KMS-11 (cell line): ENCODE measurements around the gene NTM.

Experiments used
- H2AFZ ChIP-seq: fragments of 200-600 bp; sonication (generic); 2 replicates; pipeline ENCODE4 v1.6.1; 2016; ENCODE audit warnings: antibody characterized with exemption, mixed run types, low read depth
- H3K27ac ChIP-seq: fragments of 200-600 bp; sonication (generic); 2 replicates; pipeline ENCODE4 v1.6.1; 2016; ENCODE audit warnings: mild to moderate bottlenecking, mixed run types
- H3K27me3 ChIP-seq: fragments of 200-600 bp; sonication (generic); 2 replicates; pipeline ENCODE4 v1.6.1; 2017; ENCODE audit warnings: mild to moderate bottlenecking, low read depth, mixed run types, moderate library complexity; ENCODE audit not compliant: insufficient read depth
- H3K36me3 ChIP-seq: fragments of 200-600 bp; sonication (generic); 2 replicates; pipeline ENCODE4 v1.6.1; 2017; ENCODE audit warnings: mild to moderate bottlenecking, mixed run types; ENCODE audit not compliant: insufficient read depth
- H3K4me1 ChIP-seq: fragments of 200-600 bp; sonication (generic); 2 replicates; pipeline ENCODE4 v1.6.1; 2016; ENCODE audit warnings: mild to moderate bottlenecking, low read depth, mixed run types; ENCODE audit not compliant: poor library complexity, severe bottlenecking
- H3K4me2 ChIP-seq: fragments of 200-600 bp; sonication (generic); 2 replicates; pipeline ENCODE4 v1.7.0; 2016; ENCODE audit warnings: mild to moderate bottlenecking, mixed run types
- H3K4me3 ChIP-seq: fragments of 200-600 bp; sonication (generic); IDR thresholded peaks from 2 replicates; pipeline ENCODE4 v1.6.1; 2017; ENCODE audit warnings: low read depth, low read length, mixed read lengths; ENCODE audit not compliant: insufficient read depth
- H3K79me2 ChIP-seq: fragments of 200-600 bp; sonication (generic); 2 replicates; pipeline ENCODE4 v1.6.1; 2016; ENCODE audit warnings: low read depth, mixed run types; ENCODE audit not compliant: insufficient read depth
- H3K9ac ChIP-seq: fragments of 200-600 bp; sonication (generic); 2 replicates; pipeline ENCODE4 v1.6.1; 2016; ENCODE audit warnings: mild to moderate bottlenecking, mixed run types
- H4K20me1 ChIP-seq: fragments of 200-600 bp; sonication (generic); 2 replicates; pipeline ENCODE4 v1.6.1; 2016; ENCODE audit warnings: mild to moderate bottlenecking, mixed run types; ENCODE audit not compliant: insufficient read depth
- TF ChIP-seq, protein P1 (sequence below): fragments of 200-600 bp; sonication (generic); conservative IDR thresholded peaks from 2 replicates; pipeline ENCODE4 v1.6.1; 2017; ENCODE audit warnings: low read depth, mild to moderate bottlenecking, antibody characterized with exemption, low read length, moderate library complexity, mixed read lengths

NTM gene

DNA sequence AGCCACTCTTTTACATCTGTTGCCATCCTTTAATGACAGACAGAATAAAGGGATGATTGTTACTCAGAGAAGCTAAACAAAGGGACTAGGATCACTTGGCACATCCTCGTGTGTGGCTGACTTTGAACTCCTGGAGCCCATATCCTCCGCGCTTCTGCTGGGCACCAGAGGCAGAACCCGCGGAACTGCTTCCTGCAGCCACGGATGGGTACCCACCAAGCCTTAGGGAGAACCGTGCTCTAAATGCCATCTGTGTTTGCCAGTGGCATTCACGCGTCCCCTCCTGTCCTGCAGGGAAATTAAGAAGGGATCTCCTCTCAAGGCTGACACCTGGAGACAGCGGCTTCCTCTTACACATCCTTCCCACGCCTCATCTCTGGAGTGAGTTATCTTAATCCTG, 294.4 kb downstream of the NTM start:
- no peaks in the 10 kb centered on the region for H3K79me2 ChIP-seq
- no peak overlapping the region for H3K27ac ChIP-seq
- TF ChIP-seq, protein P1, sequence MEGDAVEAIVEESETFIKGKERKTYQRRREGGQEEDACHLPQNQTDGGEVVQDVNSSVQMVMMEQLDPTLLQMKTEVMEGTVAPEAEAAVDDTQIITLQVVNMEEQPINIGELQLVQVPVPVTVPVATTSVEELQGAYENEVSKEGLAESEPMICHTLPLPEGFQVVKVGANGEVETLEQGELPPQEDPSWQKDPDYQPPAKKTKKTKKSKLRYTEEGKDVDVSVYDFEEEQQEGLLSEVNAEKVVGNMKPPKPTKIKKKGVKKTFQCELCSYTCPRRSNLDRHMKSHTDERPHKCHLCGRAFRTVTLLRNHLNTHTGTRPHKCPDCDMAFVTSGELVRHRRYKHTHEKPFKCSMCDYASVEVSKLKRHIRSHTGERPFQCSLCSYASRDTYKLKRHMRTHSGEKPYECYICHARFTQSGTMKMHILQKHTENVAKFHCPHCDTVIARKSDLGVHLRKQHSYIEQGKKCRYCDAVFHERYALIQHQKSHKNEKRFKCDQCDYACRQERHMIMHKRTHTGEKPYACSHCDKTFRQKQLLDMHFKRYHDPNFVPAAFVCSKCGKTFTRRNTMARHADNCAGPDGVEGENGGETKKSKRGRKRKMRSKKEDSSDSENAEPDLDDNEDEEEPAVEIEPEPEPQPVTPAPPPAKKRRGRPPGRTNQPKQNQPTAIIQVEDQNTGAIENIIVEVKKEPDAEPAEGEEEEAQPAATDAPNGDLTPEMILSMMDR, result no peak
- H4K20me1 ChIP-seq, result no peaks in the 10 kb centered on the region
- no peak overlapping the region for H3K9ac ChIP-seq
- H3K36me3 ChIP-seq, result no peaks in the 10 kb centered on the region
- no peak overlapping the region for H3K4me2 ChIP-seq
- no peak overlapping the region for H2AFZ ChIP-seq
- H3K4me1 ChIP-seq, result no peaks in the 10 kb centered on the region
- no peaks in the 10 kb centered on the region for H3K27me3 ChIP-seq
- no peak overlapping the region for H3K4me3 ChIP-seq

DNA sequence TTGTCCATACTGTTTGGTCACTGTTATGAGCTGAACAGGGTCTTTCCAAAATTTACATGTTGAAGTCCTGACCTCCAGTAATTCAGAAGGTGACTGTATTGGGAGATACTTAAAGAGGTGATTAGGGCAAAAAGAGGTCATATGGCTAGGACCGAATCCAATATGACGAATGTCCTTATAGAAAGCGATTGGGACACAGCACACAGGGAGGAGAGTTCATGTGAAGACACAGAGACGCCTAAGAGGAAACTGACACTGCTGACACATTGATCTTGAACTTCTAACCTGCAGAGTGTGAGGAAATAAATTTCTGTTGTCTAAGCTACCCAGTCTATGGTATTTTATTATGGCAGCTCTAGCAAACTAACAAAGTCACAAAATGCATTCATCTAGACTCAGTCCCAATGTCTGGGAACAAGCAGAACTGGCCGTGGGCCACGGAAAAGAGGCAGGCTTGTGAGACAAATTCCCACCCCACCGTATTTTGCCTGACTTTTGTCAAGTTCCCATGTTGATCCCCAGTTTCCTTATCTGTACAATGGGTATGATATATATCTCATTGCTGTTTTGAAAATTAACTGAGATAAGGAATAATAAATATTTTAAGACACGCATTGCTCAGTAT, 295.0 kb downstream of the NTM start:
- H3K4me3 ChIP-seq, result no peak overlapping the region
- no peak overlapping the region for H3K27ac ChIP-seq
- H3K36me3 ChIP-seq, result no peaks in the 10 kb centered on the region
- H3K4me2 ChIP-seq, result no peak overlapping the region
- no peaks in the 10 kb centered on the region for H3K27me3 ChIP-seq
- no peaks in the 10 kb centered on the region for H3K79me2 ChIP-seq
- no peaks in the 10 kb centered on the region for H4K20me1 ChIP-seq
- TF ChIP-seq, protein P1, result no peak
- no peak overlapping the region for H2AFZ ChIP-seq
- no peaks in the 10 kb centered on the region for H3K4me1 ChIP-seq
- no peak overlapping the region for H3K9ac ChIP-seq

DNA sequence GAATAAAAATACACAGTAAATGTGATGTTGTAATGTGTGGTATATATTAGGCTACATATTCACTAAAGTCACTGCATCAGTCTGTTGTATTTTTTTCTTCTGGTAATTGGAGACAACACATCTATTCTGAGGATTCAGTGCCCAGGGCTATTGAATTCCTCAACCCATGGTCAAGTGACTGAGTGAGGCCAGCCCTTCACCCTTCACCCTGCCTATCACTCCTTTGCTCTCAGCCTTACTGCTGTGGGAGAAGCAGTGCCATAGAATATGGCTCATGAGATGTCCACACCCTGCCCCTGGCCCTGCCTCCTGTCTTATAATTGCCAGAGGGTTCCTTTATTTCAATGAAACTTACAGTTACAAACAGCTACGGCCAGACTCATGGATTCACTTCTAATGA, 295.6 kb downstream of the NTM start:
- TF ChIP-seq, protein P1, result no peak
- H3K27me3 ChIP-seq, result no peaks in the 10 kb centered on the region
- H4K20me1 ChIP-seq, result no peaks in the 10 kb centered on the region
- no peak overlapping the region for H2AFZ ChIP-seq
- H3K9ac ChIP-seq, result no peak overlapping the region
- no peaks in the 10 kb centered on the region for H3K4me1 ChIP-seq
- H3K79me2 ChIP-seq, result no peaks in the 10 kb centered on the region
- H3K4me3 ChIP-seq, result no peak overlapping the region
- no peak overlapping the region for H3K27ac ChIP-seq
- H3K4me2 ChIP-seq, result no peak overlapping the region
- H3K36me3 ChIP-seq, result no peaks in the 10 kb centered on the region

DNA sequence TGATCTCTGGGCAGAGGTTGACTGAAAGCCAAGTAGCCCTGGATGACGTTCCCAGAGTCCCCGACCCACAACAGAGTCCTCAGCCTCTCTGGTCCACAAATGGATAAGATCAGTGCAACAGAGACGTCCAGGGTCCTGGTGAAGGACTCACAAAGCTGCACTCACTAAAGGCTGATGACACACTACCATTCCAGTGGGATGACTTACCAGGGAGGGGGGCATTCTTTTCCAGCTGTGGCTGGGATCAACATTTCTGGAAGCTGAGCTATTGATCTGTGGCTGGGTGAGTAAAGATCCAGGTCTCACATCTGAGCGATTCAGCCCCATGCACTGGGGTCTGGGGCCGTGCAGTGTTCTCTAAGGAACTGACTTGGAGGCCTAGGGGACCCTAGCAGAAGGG, 296.2 kb downstream of the NTM start:
- Histone ChIP-seq H3K4me2 (no peak overlapping the region), H3K4me1 (no peaks in the 10 kb centered on the region), H2AFZ (no peak overlapping the region), H3K27ac (no peak overlapping the region), H3K9ac (no peak overlapping the region), H3K36me3 (no peaks in the 10 kb centered on the region), H3K27me3 (no peaks in the 10 kb centered on the region), H3K4me3 (no peak overlapping the region), H3K79me2 (no peaks in the 10 kb centered on the region), H4K20me1 (no peaks in the 10 kb centered on the region)
- TF ChIP-seq, protein P1, result no peak
